GM13976 (cell line): Measurements from ENCODE around the gene DLD.
"Not testable (repeated sequence)": the region's sequence is repeated elsewhere in the genome, so short reads cannot be mapped to it uniquely, and the experiment has no call there.

Source experiments
- DNase-seq: peaks from one replicate; pipeline ENCODE4 v3.0.0; 2012; ENCODE audit warnings: low spot score
- CTCF ChIP-seq: IDR thresholded peaks from 2 replicates; pipeline ENCODE4 v1.5.1; 2012; ENCODE audit warnings: borderline replicate concordance, mild to moderate bottlenecking; ENCODE audit not compliant: insufficient read depth; ENCODE audit errors: extremely low read depth, missing control alignments, control extremely low read depth
- in situ Hi-C: fragments of 300-500 bp; cut with MboI; formaldehyde crosslinking; loops from one replicate; pipeline ENCODE4 v1.12.0; 2022; ENCODE audit warnings: low sequenced_read_pairs, mixed read lengths, inconsistent platforms; ENCODE audit not compliant: unreplicated experiment

The DLD gene

GRCh38 chr7:107882766-107883165 lies 8.2 kb upstream of the DLD start:
- no peak for TF ChIP-seq CTCF
- in situ Hi-C loops = no loop called here
- DNase-seq = no peak

GRCh38 chr7:107884066-107884818 lies 6.7 kb upstream of the DLD start:
- TF ChIP-seq CTCF = no peak
- no peak for DNase-seq
- in situ Hi-C loops = no loop called here

GRCh38 chr7:107887827-107888226 lies 3.2 kb upstream of the DLD start:
- DNase-seq, in situ Hi-C loops: not testable (repeated sequence)

GRCh38 chr7:107889992-107890391 lies 991 bp upstream of the DLD start:
- in situ Hi-C loops = no loop called here
- no peak for TF ChIP-seq CTCF
- no peak for DNase-seq

- TF ChIP-seq CTCF = no peak
- in situ Hi-C loops = no loop called here
- peak; percentile 35 for DNase-seq
Measured at GRCh38 chr7:107890493-107890961, 456 bp upstream of the DLD start.

- no peak for TF ChIP-seq CTCF
- in situ Hi-C loops = no loop called here
- peak; percentile 36 for DNase-seq
Measured at GRCh38 chr7:107891636-107892366, 818 bp downstream of the DLD start.

GRCh38 chr7:107892367-107892741 lies 1.4 kb downstream of the DLD start:
- in situ Hi-C loops, DNase-seq: not testable (repeated sequence)
